ENCODE data around the gene CST5.
"Not testable (repeated sequence)": the region's sequence is repeated elsewhere in the genome, so short reads cannot be mapped to it uniquely, and the experiment has no call there.

The CST5 gene

DNA sequence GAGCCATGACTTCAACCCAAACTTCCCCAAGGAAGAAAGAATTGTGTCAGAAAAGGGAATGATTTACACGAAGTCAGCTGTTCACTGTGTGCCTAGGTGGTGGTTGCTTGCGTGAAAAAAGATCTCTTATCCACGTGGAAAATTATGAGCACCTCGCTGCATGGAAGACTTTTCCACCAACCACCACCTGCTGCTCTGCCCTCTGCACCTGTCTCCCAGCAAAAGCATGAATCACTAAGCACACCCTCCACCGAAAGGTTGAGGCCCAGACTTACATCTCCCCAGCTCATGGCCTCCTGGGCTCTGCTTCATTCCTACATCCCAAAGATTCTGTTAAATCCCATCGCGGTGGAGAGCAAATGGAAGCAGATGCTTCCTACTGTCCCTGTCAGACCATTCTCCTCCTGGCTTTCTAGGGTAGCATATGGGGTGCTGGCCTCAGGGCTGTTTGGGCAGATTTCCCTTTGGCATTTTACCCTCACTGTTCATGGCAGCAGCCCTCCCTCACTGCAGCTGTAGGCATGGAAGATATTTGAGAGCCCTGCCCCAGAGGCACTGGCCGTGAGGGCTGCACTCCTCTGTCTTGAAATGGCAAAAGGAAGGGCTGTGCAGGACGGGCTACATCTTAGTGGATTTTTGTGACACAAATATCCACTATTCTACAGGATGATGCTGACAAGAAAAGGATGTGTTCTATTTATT, 37.6 kb upstream of the CST5 start:
- ChIA-PET CTCF (no interaction called here), POLR2A (no interaction called here)
- TF ChIP-seq ARNT (IDR thresholded peaks at IDR 0.05) = no peak
- no peak for TF ChIP-seq SUZ12 (IDR thresholded peaks at IDR 0.05)
- no peak for TF ChIP-seq FOXA1 (IDR thresholded peaks at IDR 0.05)
- no peak for TF ChIP-seq NFRKB (IDR thresholded peaks at IDR 0.05)
- TF ChIP-seq FOXK2 (IDR thresholded peaks at IDR 0.05) = no peak
- TF ChIP-seq CTBP1 (IDR thresholded peaks at IDR 0.05; ENCODE audit: borderline replicate concordance) = no peak
- no peak for TF ChIP-seq FOXM1 (IDR thresholded peaks at IDR 0.05; ENCODE audit: borderline replicate concordance)
- TF ChIP-seq BHLHE40 (IDR thresholded peaks at IDR 0.05; ENCODE audit: borderline replicate concordance) = no peak
- TF ChIP-seq SP1 (IDR thresholded peaks at IDR 0.05) = no peak
- TF ChIP-seq L3MBTL2 (conservative IDR thresholded peaks at IDR 0.05) = no peak
- no peak for TF ChIP-seq ELF4 (IDR thresholded peaks at IDR 0.05)
- TF ChIP-seq ZNF384 (IDR thresholded peaks at IDR 0.05) = no peak
- no peak for TF ChIP-seq LEF1 (IDR thresholded peaks at IDR 0.05; ENCODE audit: borderline replicate concordance)
- TF ChIP-seq HDGF (IDR thresholded peaks at IDR 0.05; ENCODE audit: borderline replicate concordance) = no peak
- no peak for TF ChIP-seq TARDBP (IDR thresholded peaks at IDR 0.05)
- TF ChIP-seq, protein P1, sequence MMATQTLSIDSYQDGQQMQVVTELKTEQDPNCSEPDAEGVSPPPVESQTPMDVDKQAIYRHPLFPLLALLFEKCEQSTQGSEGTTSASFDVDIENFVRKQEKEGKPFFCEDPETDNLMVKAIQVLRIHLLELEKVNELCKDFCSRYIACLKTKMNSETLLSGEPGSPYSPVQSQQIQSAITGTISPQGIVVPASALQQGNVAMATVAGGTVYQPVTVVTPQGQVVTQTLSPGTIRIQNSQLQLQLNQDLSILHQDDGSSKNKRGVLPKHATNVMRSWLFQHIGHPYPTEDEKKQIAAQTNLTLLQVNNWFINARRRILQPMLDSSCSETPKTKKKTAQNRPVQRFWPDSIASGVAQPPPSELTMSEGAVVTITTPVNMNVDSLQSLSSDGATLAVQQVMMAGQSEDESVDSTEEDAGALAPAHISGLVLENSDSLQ (IDR thresholded peaks at IDR 0.05) = no peak
- DNase-seq (ENCODE audit: extremely low spot score) = no peak

DNA sequence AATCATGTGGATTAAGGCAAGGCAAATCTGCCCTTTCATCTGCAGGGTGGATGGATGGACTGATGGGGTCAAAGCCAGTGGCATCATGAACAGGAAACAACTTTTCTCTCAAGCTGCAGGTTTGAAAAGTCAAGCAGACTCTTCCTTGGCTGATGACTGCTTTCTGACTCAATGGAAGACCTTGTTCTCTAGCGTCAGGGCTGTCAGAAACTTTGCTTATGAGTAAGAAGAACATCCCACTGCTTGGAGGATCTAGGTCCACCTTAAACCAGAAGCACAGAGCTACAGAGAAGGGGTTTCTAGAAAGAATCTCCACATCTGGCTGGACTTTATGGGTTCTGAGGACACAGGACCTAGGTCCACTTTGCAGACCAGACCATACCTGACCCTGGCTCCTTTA, 36.3 kb upstream of the CST5 start:
- POLR2A ChIA-PET = no interaction called here
- CTCF ChIA-PET = no interaction called here
- TF ChIP-seq SUZ12 (IDR thresholded peaks at IDR 0.05) (no peak), ELF4 (IDR thresholded peaks at IDR 0.05) (no peak), FOXA1 (IDR thresholded peaks at IDR 0.05) (no peak), CTBP1 (IDR thresholded peaks at IDR 0.05; ENCODE audit: borderline replicate concordance) (no peak), ARNT (IDR thresholded peaks at IDR 0.05) (no peak), TARDBP (IDR thresholded peaks at IDR 0.05) (no peak), FOXM1 (IDR thresholded peaks at IDR 0.05; ENCODE audit: borderline replicate concordance) (no peak), SP1 (IDR thresholded peaks at IDR 0.05) (no peak), ZNF384 (IDR thresholded peaks at IDR 0.05) (no peak), HDGF (IDR thresholded peaks at IDR 0.05; ENCODE audit: borderline replicate concordance) (no peak), L3MBTL2 (conservative IDR thresholded peaks at IDR 0.05) (no peak), NFRKB (IDR thresholded peaks at IDR 0.05) (no peak), FOXK2 (IDR thresholded peaks at IDR 0.05) (no peak)
- TF ChIP-seq, protein P1 (IDR thresholded peaks at IDR 0.05) = no peak
- DNase-seq (ENCODE audit: extremely low spot score) = no peak

DNA sequence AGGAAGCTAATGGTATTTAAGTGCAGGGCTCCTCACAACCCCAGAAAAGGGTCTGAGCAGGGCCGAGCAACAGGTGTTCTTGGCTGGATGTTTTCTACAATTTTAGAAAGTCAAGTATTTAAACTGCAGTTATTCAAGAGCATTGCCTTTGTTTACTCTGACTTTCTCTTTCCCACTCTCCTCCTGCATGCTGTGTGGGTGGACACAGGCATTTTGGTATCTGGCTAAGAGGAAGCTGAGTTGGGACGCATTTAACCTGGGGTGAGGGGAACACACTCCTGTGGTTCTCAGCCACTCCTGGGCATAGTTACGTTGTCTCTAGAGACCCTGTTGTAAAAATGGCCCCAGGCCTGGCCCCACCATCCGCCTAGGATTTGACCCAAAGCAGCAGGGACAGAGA, 34.9 kb upstream of the CST5 start:
- POLR2A ChIA-PET; CTCF ChIA-PET; DNase-seq (ENCODE audit: extremely low spot score): not testable (repeated sequence)

DNA sequence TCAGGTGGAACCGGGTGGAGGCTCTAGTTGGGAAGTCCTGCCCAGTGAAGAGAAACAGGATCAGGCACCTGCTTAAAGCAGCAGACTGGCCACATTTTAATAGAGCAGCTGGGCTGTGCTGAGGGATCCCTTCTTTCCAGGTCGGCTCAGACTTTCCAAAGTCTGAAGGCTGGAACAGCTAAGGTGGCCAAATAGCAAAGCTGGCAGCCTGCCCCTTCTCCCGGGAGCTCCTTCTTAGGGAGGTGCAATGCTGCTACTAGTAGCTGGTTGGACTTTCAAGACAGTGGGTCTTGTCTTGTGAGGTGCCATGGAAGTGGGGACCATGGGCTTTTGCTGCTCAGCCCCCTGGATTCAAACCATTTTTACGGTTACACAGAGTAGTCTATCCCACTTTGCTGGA, 30.7 kb upstream of the CST5 start:
- no peak for DNase-seq (ENCODE audit: extremely low spot score)
- TF ChIP-seq ARNT (IDR thresholded peaks at IDR 0.05) = no peak
- TF ChIP-seq ZNF384 (IDR thresholded peaks at IDR 0.05) = no peak
- TF ChIP-seq TARDBP (IDR thresholded peaks at IDR 0.05) = no peak
- POLR2A ChIA-PET = no interaction called here
- CTCF ChIA-PET = no interaction called here

DNA sequence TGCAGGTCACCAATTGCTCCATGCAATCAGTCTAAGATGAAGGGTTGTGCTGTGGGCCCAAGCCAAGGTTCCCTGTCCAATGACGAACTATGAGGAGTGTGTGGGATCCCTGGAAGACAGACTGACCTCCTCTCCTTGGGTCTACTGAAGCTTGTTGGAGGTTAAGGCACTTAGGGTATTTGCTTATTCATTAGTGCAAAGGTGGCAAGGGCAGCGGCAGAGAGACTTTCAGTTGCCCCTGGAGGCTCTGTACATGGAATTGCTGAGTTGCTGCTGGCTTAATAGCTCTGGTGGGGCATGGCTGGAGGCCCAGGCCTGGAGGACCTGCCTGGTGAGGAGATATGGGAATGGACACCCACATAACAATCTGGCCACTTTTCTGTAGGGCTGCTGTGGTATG, 29.8 kb upstream of the CST5 start:
- no peak for DNase-seq (ENCODE audit: extremely low spot score)
- ChIA-PET POLR2A (no interaction called here), CTCF (no interaction called here)
- TF ChIP-seq BHLHE40 (IDR thresholded peaks at IDR 0.05; ENCODE audit: borderline replicate concordance) (no peak), NFRKB (IDR thresholded peaks at IDR 0.05) (no peak), SUZ12 (IDR thresholded peaks at IDR 0.05) (no peak), ARNT (IDR thresholded peaks at IDR 0.05) (no peak), ELF4 (IDR thresholded peaks at IDR 0.05) (no peak), HDGF (IDR thresholded peaks at IDR 0.05; ENCODE audit: borderline replicate concordance) (no peak), CTBP1 (IDR thresholded peaks at IDR 0.05; ENCODE audit: borderline replicate concordance) (no peak), TARDBP (IDR thresholded peaks at IDR 0.05) (no peak), L3MBTL2 (conservative IDR thresholded peaks at IDR 0.05) (no peak), LEF1 (IDR thresholded peaks at IDR 0.05; ENCODE audit: borderline replicate concordance) (no peak), FOXK2 (IDR thresholded peaks at IDR 0.05) (no peak), FOXA1 (IDR thresholded peaks at IDR 0.05) (no peak), FOXM1 (IDR thresholded peaks at IDR 0.05; ENCODE audit: borderline replicate concordance) (no peak)
- TF ChIP-seq, protein P1 (IDR thresholded peaks at IDR 0.05) = no peak

DNA sequence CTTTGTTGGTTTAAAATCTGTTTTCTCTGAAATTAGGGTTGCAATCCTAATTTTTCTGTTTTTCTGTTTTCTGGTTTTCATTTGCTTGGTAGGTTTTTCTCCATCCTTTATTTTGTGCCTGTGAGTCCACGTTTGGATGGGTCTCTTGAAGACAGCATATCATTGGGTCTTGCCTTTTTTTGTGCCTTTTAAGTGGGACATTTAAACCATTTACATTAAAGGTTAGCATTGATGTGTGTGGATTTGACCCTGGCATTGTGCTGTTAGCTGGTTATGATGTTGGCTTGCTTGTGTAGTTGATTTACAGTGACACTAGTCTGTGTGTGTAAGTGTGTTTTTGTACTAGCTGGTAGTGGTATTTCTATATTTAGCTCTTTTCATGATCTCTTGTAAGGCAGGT, 28.0 kb upstream of the CST5 start:
- ChIA-PET POLR2A (no interaction called here), CTCF (no interaction called here)
- no peak for TF ChIP-seq L3MBTL2 (conservative IDR thresholded peaks at IDR 0.05)
- TF ChIP-seq ELF4 (IDR thresholded peaks at IDR 0.05) = no peak
- no peak for TF ChIP-seq FOXM1 (IDR thresholded peaks at IDR 0.05; ENCODE audit: borderline replicate concordance)
- no peak for TF ChIP-seq FOXK2 (IDR thresholded peaks at IDR 0.05)
- no peak for TF ChIP-seq TARDBP (IDR thresholded peaks at IDR 0.05)
- TF ChIP-seq HDGF (IDR thresholded peaks at IDR 0.05; ENCODE audit: borderline replicate concordance) = no peak
- no peak for TF ChIP-seq ARNT (IDR thresholded peaks at IDR 0.05)
- TF ChIP-seq, protein P1 (IDR thresholded peaks at IDR 0.05) = no peak
- no peak for TF ChIP-seq SP1 (IDR thresholded peaks at IDR 0.05)
- TF ChIP-seq CTBP1 (IDR thresholded peaks at IDR 0.05; ENCODE audit: borderline replicate concordance) = no peak
- no peak for TF ChIP-seq BHLHE40 (IDR thresholded peaks at IDR 0.05; ENCODE audit: borderline replicate concordance)
- TF ChIP-seq LEF1 (IDR thresholded peaks at IDR 0.05; ENCODE audit: borderline replicate concordance) = no peak
- no peak for TF ChIP-seq NFRKB (IDR thresholded peaks at IDR 0.05)
- TF ChIP-seq SUZ12 (IDR thresholded peaks at IDR 0.05) = no peak
- no peak for TF ChIP-seq FOXA1 (IDR thresholded peaks at IDR 0.05)
- TF ChIP-seq ZNF384 (IDR thresholded peaks at IDR 0.05) = no peak
- DNase-seq (ENCODE audit: extremely low spot score) = no peak

DNA sequence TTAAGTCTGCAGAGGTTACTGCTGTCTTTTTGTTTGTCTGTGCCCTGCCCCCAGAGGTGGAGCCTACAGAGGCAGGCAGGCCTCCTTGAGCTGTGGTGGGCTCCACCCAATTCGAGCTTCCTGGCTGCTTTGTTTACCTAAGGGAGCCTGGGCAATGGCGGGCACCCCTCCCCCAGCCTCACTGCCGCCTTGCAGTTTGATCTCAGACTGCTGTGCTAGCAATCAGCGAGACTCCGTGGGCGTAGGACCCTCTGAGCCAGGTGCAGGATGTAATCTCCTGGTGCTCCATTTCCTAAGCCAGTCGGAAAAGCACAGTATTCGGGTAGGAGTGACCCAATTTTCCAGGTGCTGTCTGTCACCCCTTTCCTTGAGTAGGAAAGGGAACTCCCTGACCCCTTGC, 22.8 kb upstream of the CST5 start:
- DNase-seq (ENCODE audit: extremely low spot score); CTCF ChIA-PET; POLR2A ChIA-PET: not testable (repeated sequence)

DNA sequence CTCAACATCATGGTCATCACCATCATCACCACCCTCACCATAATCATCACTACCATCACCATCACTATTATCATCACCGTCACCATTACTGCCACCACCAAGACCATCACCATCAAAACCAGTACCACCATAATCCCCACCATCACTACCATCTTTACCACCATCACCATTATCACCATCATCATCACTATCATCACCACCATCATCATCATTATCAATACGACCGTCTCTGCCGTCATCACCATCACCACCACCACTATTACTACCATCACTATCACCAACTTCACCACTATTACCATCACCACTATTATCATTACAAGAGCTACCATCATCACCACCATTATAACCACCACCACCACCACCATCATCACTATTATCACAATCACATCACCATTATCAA, 11.3 kb upstream of the CST5 start:
- POLR2A ChIA-PET; CTCF ChIA-PET; DNase-seq (ENCODE audit: extremely low spot score): not testable (repeated sequence)

Measured in HEK293T (cell line).